GM10266 (cell line): ENCODE data around the gene CACNA2D1.

Source experiments
- DNase-seq: peaks from one replicate; pipeline ENCODE4 v3.0.0; 2012; ENCODE audit errors: extremely low spot score
- CTCF ChIP-seq: IDR thresholded peaks from 2 replicates; pipeline ENCODE4 v1.5.1; 2012; ENCODE audit warnings: mild to moderate bottlenecking, low read depth; ENCODE audit not compliant: control insufficient read depth, insufficient read depth; ENCODE audit errors: missing control alignments

CACNA2D1 gene

GRCh38 chr7:82293467-82293866 lies 150.1 kb downstream of the CACNA2D1 start:
- DNase-seq = no peak
- no peak for TF ChIP-seq CTCF

- TF ChIP-seq CTCF = no peak
- DNase-seq = no peak
Observed at GRCh38 chr7:82291931-82292330, 151.6 kb downstream of the CACNA2D1 start.

GRCh38 chr7:82289889-82290288 lies 153.7 kb downstream of the CACNA2D1 start:
- TF ChIP-seq CTCF = no peak
- no peak for DNase-seq

GRCh38 chr7:82289152-82289535 lies 154.4 kb downstream of the CACNA2D1 start:
- no peak for DNase-seq

GRCh38 chr7:82286798-82287140 lies 156.8 kb downstream of the CACNA2D1 start:
- no peak for TF ChIP-seq CTCF
- DNase-seq = no peak

More at GRCh38 chr7:82289152-82289535, 154.4 kb downstream of the CACNA2D1 start:
- TF ChIP-seq CTCF = no peak

GRCh38 chr7:82286096-82286797 lies 157.3 kb downstream of the CACNA2D1 start:
- no peak for TF ChIP-seq CTCF
- DNase-seq = no peak

- DNase-seq = no peak
- TF ChIP-seq CTCF = no peak
Observed at GRCh38 chr7:82284936-82285519, 158.5 kb downstream of the CACNA2D1 start.
